Esophagus muscularis mucosa (tissue), 4 donors: Measurements from ENCODE around the gene C4BPB. TPM values are rescaled to one million over a fixed set of nuclear protein-coding genes. Genes with fewer than 3 reads are reported as not detected.

Experiments used
- DNase-seq: peaks from one replicate; pipeline ENCODE4 v3.0.0-alpha.2; 2017; ENCODE audit errors: extremely low spot score
- H3K27ac ChIP-seq, 4 donors: fragments of 200-600 bp; sonication (generic); replicated peaks in 1 of 4; 1 replicate in 3 of 4; 2 replicates in 1 of 4; pipeline ENCODE4 v1.5.1; 2016 to 2019; ENCODE audit warnings: mild to moderate bottlenecking in 1 of 4
- H3K27me3 ChIP-seq, 4 donors: fragments of 200-600 bp; sonication (generic); one replicate each; pipeline versions ENCODE4 v1.5.1 to v1.6.0; 2016 to 2019
- H3K36me3 ChIP-seq, 4 donors: fragments of 200-600 bp; sonication (generic); one replicate each; pipeline ENCODE4 v1.5.1; 2016 to 2019
- H3K4me1 ChIP-seq, 4 donors: fragments of 200-600 bp; sonication (generic); one replicate each; pipeline ENCODE4 v1.5.1; 2016 to 2019
- H3K4me3 ChIP-seq, 4 donors: fragments of 200-600 bp; sonication (generic); 1 replicate in 2 of 4; 2 replicates in 2 of 4; pipeline ENCODE4 v1.5.1; 2016 to 2019; ENCODE audit warnings: mild to moderate bottlenecking in 4 of 4, moderate library complexity in 1 of 4
- H3K9me3 ChIP-seq, 4 donors: fragments of 200-600 bp; sonication (generic); 1 replicate in 3 of 4; 2 replicates in 1 of 4; pipeline ENCODE4 v1.5.1; 2016 to 2019
- CTCF ChIP-seq, 3 experiments: fragments of 200-600 bp in 2 of 3; fragments of 450-650 bp in 1 of 3; sonication (generic) in 2 of 3; IDR thresholded peaks; one replicate each; pipeline ENCODE4 v1.5.1; 2017 to 2019; ENCODE audit warnings: antibody characterized with exemption in 3 of 3, mild to moderate bottlenecking in 2 of 3, moderate library complexity in 1 of 3
- EP300 ChIP-seq: sonication (generic); formaldehyde crosslinking; IDR thresholded peaks from one replicate; pipeline ENCODE4 v1.6.1; 2017; ENCODE audit warnings: antibody characterized with exemption
- POLR2A ChIP-seq: fragments of 450-650 bp; IDR thresholded peaks from one replicate; pipeline ENCODE4 v1.6.1; 2017; ENCODE audit warnings: antibody characterized with exemption, moderate library complexity, mild to moderate bottlenecking, low read depth
- POLR2AphosphoS5 ChIP-seq, 2 donors: sonication (generic); formaldehyde crosslinking; IDR thresholded peaks; one replicate each; pipeline ENCODE4 v1.6.1; 2017; ENCODE audit warnings: antibody characterized with exemption in 2 of 2
- WGBS: methylation state at CpG from one replicate; pipeline ENCODE4 v1.1.5; 2018; 5-methylcytosine and 5-hydroxymethylcytosine counted together
- intact Hi-C: fragments of 100-400 bp; cut with DNase I; formaldehyde crosslinking; loops from one replicate; pipeline ENCODE4 v1.15.1; 2023
- total RNA-seq, 4 donors: library from RNA; depleted of rRNA; stranded (reverse); fragments of >200 nt; gene quantifications; one replicate each; pipeline versions ENCODE4 v1.1.0 to v1.2.1, GENCODE V29; 2016

C4BPB gene
- total RNA-seq, 4 donors from 2014 or later, result 0.34 to 1.7 (median 0.50) TPM; not detected in 1

- Histone ChIP-seq H3K27ac (no peak overlapping the region), H3K4me1 (peaks cover 0 to 6% (median 2%) of the 10 kb centered on the region in 4 donors), H3K4me3 (no peak overlapping the region), H3K27me3 (no peaks in the 10 kb centered on the region), H3K36me3 (peaks cover 31 to 100% (median 90%) of the 10 kb centered on the region in 4 donors), H3K9me3 (no peaks in the 10 kb centered on the region)
- intact Hi-C loops, result no loop called here
- no peak for DNase-seq
- WGBS, result 59% methylated on average over 3 of the region's 3 CpGs
- no peak for TF ChIP-seq CTCF (IDR thresholded peaks at IDR 0.05)
Observed at GRCh38 chr1:207067185-207067584, 21.5 kb upstream of the C4BPB start.

- intact Hi-C loops, result no loop called here
- peaks cover 31 to 100% (median 87%) of the 10 kb centered on the region in 4 donors for H3K36me3 ChIP-seq
- no peak for TF ChIP-seq EP300
- no peak for TF ChIP-seq POLR2AphosphoS5 (IDR thresholded peaks at IDR 0.05)
- TF ChIP-seq POLR2A, result no peak
- no peak for TF ChIP-seq CTCF (IDR thresholded peaks at IDR 0.05)
Observed at GRCh38 chr1:207067665-207068064, 21.0 kb upstream of the C4BPB start.

GRCh38 chr1:207069061-207069460 is 19.6 kb upstream of the C4BPB start:
- no peak for TF ChIP-seq EP300
- TF ChIP-seq POLR2A, result no peak
- no peak for TF ChIP-seq CTCF (IDR thresholded peaks at IDR 0.05)
- TF ChIP-seq POLR2AphosphoS5 (IDR thresholded peaks at IDR 0.05), result no peak
- H3K27ac ChIP-seq, result no peak overlapping the region
- DNase-seq, result no peak
- WGBS, result 81% methylated on average over 3 of the region's 3 CpGs
- intact Hi-C loops, result no loop called here
- no peak overlapping the region for H3K4me3 ChIP-seq
- H3K4me1 ChIP-seq, result peaks cover 0 to 10% (median 2%) of the 10 kb centered on the region in 4 donors
- H3K9me3 ChIP-seq, result no peaks in the 10 kb centered on the region
- peaks cover 27 to 93% (median 80%) of the 10 kb centered on the region in 4 donors for H3K36me3 ChIP-seq
- no peaks in the 10 kb centered on the region for H3K27me3 ChIP-seq

More at GRCh38 chr1:207067665-207068064, 21.0 kb upstream of the C4BPB start:
- Histone ChIP-seq H3K27ac (no peak overlapping the region), H3K27me3 (no peaks in the 10 kb centered on the region), H3K4me1 (peaks cover 0 to 6% (median 2%) of the 10 kb centered on the region in 4 donors), H3K4me3 (no peak overlapping the region), H3K9me3 (no peaks in the 10 kb centered on the region)
- DNase-seq, result no peak
- WGBS, result 93% methylated on average over 5 of the region's 5 CpGs

- TF ChIP-seq POLR2AphosphoS5 (IDR thresholded peaks at IDR 0.05), result no peak
- no peak for TF ChIP-seq POLR2A
- Histone ChIP-seq H3K9me3 (no peaks in the 10 kb centered on the region), H3K27ac (no peak overlapping the region), H3K4me1 (peaks cover 0 to 16% (median 1%) of the 10 kb centered on the region in 4 donors), H3K36me3 (peaks cover 24 to 97% (median 75%) of the 10 kb centered on the region in 4 donors), H3K4me3 (no peak overlapping the region), H3K27me3 (no peaks in the 10 kb centered on the region)
- DNase-seq, result no peak
- intact Hi-C loops, result loop anchor here (10.0 kb wide), 1 partner anchor 335 kb away; no protein-coding TSS in a partner anchor
- 82% methylated on average over 2 of the region's 5 CpGs for WGBS
Observed at GRCh38 chr1:207069858-207070506, 18.7 kb upstream of the C4BPB start.

GRCh38 chr1:207070811-207071210 is 17.8 kb upstream of the C4BPB start:
- no peak for DNase-seq
- WGBS, result 85% methylated on average over 4 of the region's 4 CpGs
- Histone ChIP-seq H3K27me3 (no peaks in the 10 kb centered on the region), H3K9me3 (no peaks in the 10 kb centered on the region), H3K4me1 (peaks cover 0 to 16% (median 0%) of the 10 kb centered on the region in 4 donors), H3K4me3 (no peak overlapping the region), H3K27ac (no peak overlapping the region), H3K36me3 (peaks cover 24 to 91% (median 69%) of the 10 kb centered on the region in 4 donors)
- intact Hi-C loops, result loop anchor here (10.0 kb wide), 1 partner anchor 336 kb away; no protein-coding TSS in a partner anchor
- TF ChIP-seq POLR2A, result no peak
- TF ChIP-seq EP300, result no peak
- no peak for TF ChIP-seq CTCF (IDR thresholded peaks at IDR 0.05)
- no peak for TF ChIP-seq POLR2AphosphoS5 (IDR thresholded peaks at IDR 0.05)
